HG03565 (cell line): ENCODE measurements around the gene DNAJA1.

ENCODE experiments used
- ATAC-seq: cut with Tn5 transposase; IDR thresholded peaks from one replicate; pipeline ENCODE4 v1.9.1; 2021; ENCODE audit warnings: mild to moderate bottlenecking, moderate library complexity; ENCODE audit not compliant: unreplicated experiment

DNAJA1 gene

GRCh38 chr9:33025572-33026342 lies 684 bp downstream of the DNAJA1 start:
- peak; percentile 19 for ATAC-seq

- ATAC-seq, result no peak
Observed at GRCh38 chr9:33029231-33029786, 4.2 kb downstream of the DNAJA1 start.

GRCh38 chr9:33030285-33030684 lies 5.2 kb downstream of the DNAJA1 start:
- ATAC-seq, result no peak

- no peak for ATAC-seq
Observed at GRCh38 chr9:33032292-33032691, 7.2 kb downstream of the DNAJA1 start.

- ATAC-seq, result no peak
Observed at GRCh38 chr9:33032865-33033264, 7.8 kb downstream of the DNAJA1 start.

- ATAC-seq, result no peak
Observed at GRCh38 chr9:33040792-33041431, 15.8 kb downstream of the DNAJA1 start.

- ATAC-seq, result no peak
Observed at GRCh38 chr9:33041432-33042188, 16.5 kb downstream of the DNAJA1 start.

GRCh38 chr9:33042473-33042872 lies 17.4 kb downstream of the DNAJA1 start:
- ATAC-seq, result no peak

- ATAC-seq, result no peak
Observed at GRCh38 chr9:33043671-33044070, 18.6 kb downstream of the DNAJA1 start.

GRCh38 chr9:33044162-33044673 lies 19.1 kb downstream of the DNAJA1 start:
- peak; percentile 59 for ATAC-seq

- ATAC-seq, result no peak
Observed at GRCh38 chr9:33044677-33045282, 19.7 kb downstream of the DNAJA1 start.

- ATAC-seq, result no peak
Observed at GRCh38 chr9:33046061-33046460, 21.0 kb downstream of the DNAJA1 start.

GRCh38 chr9:33048054-33048465 lies 23.0 kb downstream of the DNAJA1 start:
- ATAC-seq, result no peak

GRCh38 chr9:33049680-33050361 lies 24.7 kb downstream of the DNAJA1 start:
- ATAC-seq, result peak; percentile 67

GRCh38 chr9:33051144-33051543 lies 26.1 kb downstream of the DNAJA1 start:
- no peak for ATAC-seq

- ATAC-seq, result peak; percentile 59
Observed at GRCh38 chr9:33065157-33066076, 40.3 kb downstream of the DNAJA1 start.

- ATAC-seq, result no peak
Observed at GRCh38 chr9:33068991-33069390, 43.9 kb downstream of the DNAJA1 start.

GRCh38 chr9:33076046-33077004 lies 51.3 kb downstream of the DNAJA1 start, which contains the start of gene SMU1:
Gene SMU1 (minus strand): TSS chr9:33076674. CDS start chr9:33076608, 66 bp downstream.
- ATAC-seq, result peak; percentile 98
